ENCODE data around the gene CFAP119. TPM values are rescaled to one million over a fixed set of nuclear protein-coding genes. Genes with fewer than 3 reads are reported as not detected.
A peak's percentile ranks its signal among the peaks of the same experiment; 100 is the strongest.

Gene CFAP119
- total and polyA plus RNA-seq, 2 donors from 2014 or later: 12.2 to 13.5 TPM

- Histone ChIP-seq H3K9me3 (ENCODE audit: control insufficient read depth in 2 of 3, insufficient read depth in 1 of 3, low read length in 3 of 3) (no peaks in the 10 kb centered on the region), H3K36me3 (ENCODE audit: control insufficient read depth in 2 of 3, insufficient read depth in 3 of 3, low read length in 3 of 3) (peaks cover 5 to 45% (median 30%) of the 10 kb centered on the region in 3 donors), H3K4me1 (ENCODE audit: control insufficient read depth in 2 of 3, insufficient read depth in 2 of 3, low read depth in 1 of 3, low read length in 3 of 3) (peaks cover 0 to 2% (median 0%) of the 10 kb centered on the region in 3 donors), H3K4me3 (ENCODE audit: low read length in 3 of 3) (no peak overlapping the region), H3K27me3 (ENCODE audit: control insufficient read depth, insufficient read depth, low read length) (no peaks in the 10 kb centered on the region), H3K27ac (ENCODE audit: low read depth in 2 of 2, low read length in 2 of 2) (no peak overlapping the region), H3K9ac (ENCODE audit: low read length in 3 of 3) (no peak overlapping the region)
- no peak for TF ChIP-seq CTCF (IDR thresholded peaks at IDR 0.05; ENCODE audit: borderline replicate concordance, extremely low read depth, insufficient read depth)
- DNase-seq (no peak), FAIRE-seq (no peak)
- intact Hi-C loops (cut with DNase I): no loop called here
Measured at GRCh38 chr16:30728321-30728720, 33.5 kb downstream of the CFAP119 start.

GRCh38 chr16:30725418-30725792 is 36.5 kb downstream of the CFAP119 start:
- no peak for TF ChIP-seq CTCF (IDR thresholded peaks at IDR 0.05; ENCODE audit: borderline replicate concordance, extremely low read depth, insufficient read depth)
- Histone ChIP-seq H3K4me1 (ENCODE audit: control insufficient read depth in 2 of 3, insufficient read depth in 2 of 3, low read depth in 1 of 3, low read length in 3 of 3) (peaks cover 0 to 2% (median 0%) of the 10 kb centered on the region in 3 donors), H3K9me3 (ENCODE audit: control insufficient read depth in 2 of 3, insufficient read depth in 1 of 3, low read length in 3 of 3) (no peaks in the 10 kb centered on the region), H3K27me3 (ENCODE audit: control insufficient read depth, insufficient read depth, low read length) (no peaks in the 10 kb centered on the region), H3K36me3 (ENCODE audit: control insufficient read depth in 2 of 3, insufficient read depth in 3 of 3, low read length in 3 of 3) (peaks cover 6 to 59% (median 46%) of the 10 kb centered on the region in 3 donors), H3K27ac (ENCODE audit: low read depth in 2 of 2, low read length in 2 of 2) (no peak overlapping the region), H3K9ac (ENCODE audit: low read length in 3 of 3) (no peak overlapping the region), H3K4me3 (ENCODE audit: low read length in 3 of 3) (no peak overlapping the region)
- intact Hi-C loops (cut with DNase I): no loop called here
- FAIRE-seq (no peak), DNase-seq (no peak)

- DNase-seq (peak in 1 of 5 donors; percentile 76), FAIRE-seq (no peak)
- no peak overlapping the region for H3K27ac ChIP-seq (ENCODE audit: low read depth in 2 of 2, low read length in 2 of 2)
- H3K4me3 ChIP-seq (ENCODE audit: low read length in 3 of 3): no peak overlapping the region
- TF ChIP-seq CTCF (IDR thresholded peaks at IDR 0.05; ENCODE audit: borderline replicate concordance, extremely low read depth, insufficient read depth): no peak
- H3K9me3 ChIP-seq (ENCODE audit: control insufficient read depth in 2 of 3, insufficient read depth in 1 of 3, low read length in 3 of 3): no peaks in the 10 kb centered on the region
- H3K36me3 ChIP-seq (ENCODE audit: control insufficient read depth in 2 of 3, insufficient read depth in 3 of 3, low read length in 3 of 3): peaks cover 5 to 60% (median 49%) of the 10 kb centered on the region in 3 donors
- intact Hi-C loops (cut with DNase I): no loop called here
- H3K9ac ChIP-seq (ENCODE audit: low read length in 3 of 3): no peak overlapping the region
- H3K4me1 ChIP-seq (ENCODE audit: control insufficient read depth in 2 of 3, insufficient read depth in 2 of 3, low read depth in 1 of 3, low read length in 3 of 3): peaks cover 0 to 2% (median 0%) of the 10 kb centered on the region in 3 donors
- H3K27me3 ChIP-seq (ENCODE audit: control insufficient read depth, insufficient read depth, low read length): no peaks in the 10 kb centered on the region
Measured at GRCh38 chr16:30724641-30725417, 37.0 kb downstream of the CFAP119 start.

All from kidney (tissue), 14 donors.